ENCODE measurements around the gene OSBPL3. TPM values are rescaled to one million over a fixed set of nuclear protein-coding genes. Genes with fewer than 3 reads are reported as not detected.

Gene OSBPL3
- total RNA-seq, 1 donor from 2014 or later: 37.5 TPM

DNA sequence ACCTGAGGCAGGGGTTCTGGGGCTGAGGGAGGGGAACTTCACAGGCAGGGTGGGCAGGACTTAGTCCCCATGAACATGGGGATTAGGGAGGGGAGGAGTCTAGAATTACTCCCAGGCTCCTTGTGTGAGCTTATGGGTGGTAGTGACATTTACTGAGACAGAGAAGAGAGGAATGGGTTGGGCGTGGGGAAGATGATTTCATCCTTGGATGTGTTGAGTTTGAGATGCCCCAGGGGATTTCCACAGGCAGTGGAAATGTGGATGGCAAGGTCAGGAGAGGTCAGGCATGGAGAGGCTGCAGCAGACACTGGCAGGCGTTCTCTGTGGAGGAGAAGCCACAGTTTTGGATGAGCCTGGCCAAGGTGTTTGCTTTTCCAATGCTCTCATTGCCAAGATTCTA is 196.3 kb downstream of the OSBPL3 start:
- H3K36me3 Mint-ChIP-seq (ENCODE audit: unreplicated experiment): no peaks in the 10 kb centered on the region
- H3K27ac Mint-ChIP-seq (ENCODE audit: unreplicated experiment): no peak overlapping the region
- no peaks in the 10 kb centered on the region for H3K27me3 Mint-ChIP-seq (ENCODE audit: unreplicated experiment)
- DNase-seq: no peak
- H3K4me3 Mint-ChIP-seq (ENCODE audit: unreplicated experiment): no peak overlapping the region
- no peaks in the 10 kb centered on the region for H3K4me1 Mint-ChIP-seq (ENCODE audit: low read depth, unreplicated experiment)
- no peaks in the 10 kb centered on the region for H3K9me3 Mint-ChIP-seq (ENCODE audit: unreplicated experiment)
- TF ChIP-seq, protein P1, sequence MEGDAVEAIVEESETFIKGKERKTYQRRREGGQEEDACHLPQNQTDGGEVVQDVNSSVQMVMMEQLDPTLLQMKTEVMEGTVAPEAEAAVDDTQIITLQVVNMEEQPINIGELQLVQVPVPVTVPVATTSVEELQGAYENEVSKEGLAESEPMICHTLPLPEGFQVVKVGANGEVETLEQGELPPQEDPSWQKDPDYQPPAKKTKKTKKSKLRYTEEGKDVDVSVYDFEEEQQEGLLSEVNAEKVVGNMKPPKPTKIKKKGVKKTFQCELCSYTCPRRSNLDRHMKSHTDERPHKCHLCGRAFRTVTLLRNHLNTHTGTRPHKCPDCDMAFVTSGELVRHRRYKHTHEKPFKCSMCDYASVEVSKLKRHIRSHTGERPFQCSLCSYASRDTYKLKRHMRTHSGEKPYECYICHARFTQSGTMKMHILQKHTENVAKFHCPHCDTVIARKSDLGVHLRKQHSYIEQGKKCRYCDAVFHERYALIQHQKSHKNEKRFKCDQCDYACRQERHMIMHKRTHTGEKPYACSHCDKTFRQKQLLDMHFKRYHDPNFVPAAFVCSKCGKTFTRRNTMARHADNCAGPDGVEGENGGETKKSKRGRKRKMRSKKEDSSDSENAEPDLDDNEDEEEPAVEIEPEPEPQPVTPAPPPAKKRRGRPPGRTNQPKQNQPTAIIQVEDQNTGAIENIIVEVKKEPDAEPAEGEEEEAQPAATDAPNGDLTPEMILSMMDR (IDR thresholded peaks at IDR 0.05; ENCODE audit: partially characterized antibody, unreplicated experiment): no peak

- no peaks in the 10 kb centered on the region for H3K36me3 Mint-ChIP-seq (ENCODE audit: unreplicated experiment)
- no peak overlapping the region for H3K4me3 Mint-ChIP-seq (ENCODE audit: unreplicated experiment)
- H3K27me3 Mint-ChIP-seq (ENCODE audit: unreplicated experiment): no peaks in the 10 kb centered on the region
- DNase-seq: no peak
- H3K4me1 Mint-ChIP-seq (ENCODE audit: low read depth, unreplicated experiment): no peaks in the 10 kb centered on the region
- TF ChIP-seq, protein P1 (IDR thresholded peaks at IDR 0.05; ENCODE audit: partially characterized antibody, unreplicated experiment): no peak
- peaks cover 1% of the 10 kb centered on the region for H3K9me3 Mint-ChIP-seq (ENCODE audit: unreplicated experiment)
- no peak overlapping the region for H3K27ac Mint-ChIP-seq (ENCODE audit: unreplicated experiment)
These were observed 198.9 kb downstream of the OSBPL3 start for GRCh38 chr7:24781106-24781505.

DNA sequence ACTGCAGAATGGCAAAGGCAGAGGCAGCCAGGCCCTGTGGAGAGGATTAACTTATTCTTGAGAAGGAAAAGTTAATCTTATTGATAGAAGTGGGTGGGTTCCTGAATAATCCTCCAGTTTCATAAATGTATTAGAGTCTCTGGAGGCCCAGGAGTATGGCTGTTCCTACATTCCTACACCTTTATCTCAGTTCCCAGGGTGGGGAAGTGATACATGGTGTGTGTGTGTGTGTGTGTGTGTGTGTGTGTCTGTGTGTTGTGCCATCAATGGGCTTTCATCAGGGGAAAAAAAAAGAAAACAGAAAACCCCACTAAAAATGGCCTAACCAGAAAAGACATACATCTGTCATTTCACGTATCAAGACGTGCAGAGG is 200.7 kb downstream of the OSBPL3 start:
- TF ChIP-seq, protein P1 (IDR thresholded peaks at IDR 0.05; ENCODE audit: partially characterized antibody, unreplicated experiment): no peak
- Mint-ChIP-seq H3K36me3 (ENCODE audit: unreplicated experiment) (no peaks in the 10 kb centered on the region), H3K9me3 (ENCODE audit: unreplicated experiment) (peaks cover 1% of the 10 kb centered on the region), H3K27ac (ENCODE audit: unreplicated experiment) (no peak overlapping the region), H3K4me3 (ENCODE audit: unreplicated experiment) (no peak overlapping the region), H3K4me1 (ENCODE audit: low read depth, unreplicated experiment) (no peaks in the 10 kb centered on the region), H3K27me3 (ENCODE audit: unreplicated experiment) (no peaks in the 10 kb centered on the region)
- DNase-seq: no peak

- Mint-ChIP-seq H3K27me3 (ENCODE audit: unreplicated experiment) (no peaks in the 10 kb centered on the region), H3K4me3 (ENCODE audit: unreplicated experiment) (no peak overlapping the region), H3K36me3 (ENCODE audit: unreplicated experiment) (no peaks in the 10 kb centered on the region), H3K4me1 (ENCODE audit: low read depth, unreplicated experiment) (no peaks in the 10 kb centered on the region), H3K9me3 (ENCODE audit: unreplicated experiment) (peaks cover 1% of the 10 kb centered on the region), H3K27ac (ENCODE audit: unreplicated experiment) (no peak overlapping the region)
- no peak for DNase-seq
- TF ChIP-seq, protein P1 (IDR thresholded peaks at IDR 0.05; ENCODE audit: partially characterized antibody, unreplicated experiment): no peak
These were observed 201.3 kb downstream of the OSBPL3 start for GRCh38 chr7:24778543-24779282.

DNA sequence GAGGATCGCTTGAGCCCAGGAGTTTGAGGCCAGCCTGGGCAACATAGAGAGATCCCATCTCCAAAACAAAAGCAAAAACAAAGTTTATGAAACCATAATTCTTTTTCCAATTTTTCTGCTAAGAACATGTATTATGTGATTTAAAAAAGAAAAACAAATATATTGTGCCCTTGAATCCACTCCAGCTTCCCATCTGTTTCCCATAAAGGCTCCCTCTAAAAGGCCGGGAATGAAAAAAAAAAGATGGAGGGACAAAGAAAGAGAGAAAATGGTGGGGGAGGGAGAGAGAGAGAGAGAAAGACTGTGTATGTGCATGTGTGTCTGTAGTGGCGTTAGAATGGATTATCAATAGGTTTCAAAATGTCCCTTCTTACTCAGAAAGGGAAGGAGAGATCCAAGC is 202.2 kb downstream of the OSBPL3 start:
- no peak for DNase-seq
- Mint-ChIP-seq H3K27ac (ENCODE audit: unreplicated experiment) (no peak overlapping the region), H3K27me3 (ENCODE audit: unreplicated experiment) (no peaks in the 10 kb centered on the region), H3K4me1 (ENCODE audit: low read depth, unreplicated experiment) (no peaks in the 10 kb centered on the region), H3K4me3 (ENCODE audit: unreplicated experiment) (no peak overlapping the region), H3K36me3 (ENCODE audit: unreplicated experiment) (no peaks in the 10 kb centered on the region), H3K9me3 (ENCODE audit: unreplicated experiment) (peaks cover 1% of the 10 kb centered on the region)
- TF ChIP-seq, protein P1 (IDR thresholded peaks at IDR 0.05; ENCODE audit: partially characterized antibody, unreplicated experiment): no peak
